Loucy (cell line): ENCODE results near the gene KLHL25.

ENCODE experiments used
- H2AFZ ChIP-seq: fragments of 200-600 bp; sonication (generic); 2 replicates; pipeline ENCODE4 v1.6.0; 2016; ENCODE audit warnings: antibody characterized with exemption, mild to moderate bottlenecking, low read length, moderate library complexity
- H3F3A ChIP-seq: fragments of 200-600 bp; 2 replicates; pipeline ENCODE4 v1.6.0; 2016; ENCODE audit warnings: antibody characterized with exemption, low read depth, mild to moderate bottlenecking
- H3K27me3 ChIP-seq: fragments of 200-600 bp; sonication (generic); 2 replicates; pipeline ENCODE4 v1.6.1; 2014; ENCODE audit warnings: low read length, mild to moderate bottlenecking; ENCODE audit not compliant: insufficient read depth, poor library complexity, severe bottlenecking
- H3K36me3 ChIP-seq: fragments of 200-600 bp; sonication (generic); 2 replicates; pipeline ENCODE4 v1.6.1; 2016; ENCODE audit warnings: low read length; ENCODE audit not compliant: insufficient read depth
- H3K4me1 ChIP-seq: fragments of 200-600 bp; sonication (generic); 2 replicates; pipeline ENCODE4 v1.5.1; 2014; ENCODE audit warnings: low read length, mild to moderate bottlenecking; ENCODE audit not compliant: insufficient read depth, poor library complexity, severe bottlenecking
- H3K4me2 ChIP-seq: fragments of 200-600 bp; sonication (generic); 2 replicates; pipeline ENCODE4 v1.6.0; 2014; ENCODE audit warnings: antibody characterized with exemption, low read length, low read depth, mild to moderate bottlenecking; ENCODE audit not compliant: poor library complexity, severe bottlenecking
- H3K4me3 ChIP-seq: fragments of 200-600 bp; sonication (generic); 2 replicates; pipeline ENCODE4 v1.5.1; 2014; ENCODE audit warnings: low read length, mild to moderate bottlenecking, mixed read lengths; ENCODE audit not compliant: poor library complexity, severe bottlenecking
- H3K79me2 ChIP-seq: fragments of 200-600 bp; sonication (generic); 2 replicates; pipeline ENCODE4 v1.6.1; 2014; ENCODE audit warnings: low read length; ENCODE audit not compliant: insufficient read depth
- H3K9ac ChIP-seq: fragments of 200-600 bp; sonication (generic); 2 replicates; pipeline ENCODE4 v1.6.0; 2014; ENCODE audit warnings: mild to moderate bottlenecking, low read depth, low read length, moderate library complexity; ENCODE audit not compliant: poor library complexity, severe bottlenecking
- H3K9me2 ChIP-seq: fragments of 200-600 bp; sonication (generic); replicated peaks from 2 replicates; pipeline ENCODE4 v1.6.1; 2016; ENCODE audit warnings: low read depth, low read length, mixed read lengths
- H3K9me3 ChIP-seq: fragments of 200-600 bp; sonication (generic); 2 replicates; pipeline ENCODE4 v1.6.1; 2014; ENCODE audit warnings: mild to moderate bottlenecking, antibody characterized with exemption, low read length, low read depth; ENCODE audit not compliant: insufficient read depth
- H4K20me1 ChIP-seq: fragments of 200-600 bp; sonication (generic); 2 replicates; pipeline ENCODE4 v1.6.0; 2014; ENCODE audit warnings: antibody characterized with exemption, low read length, mild to moderate bottlenecking; ENCODE audit not compliant: insufficient read depth, poor library complexity, severe bottlenecking
- EZH2phosphoT487 ChIP-seq: fragments of 200-600 bp; IDR thresholded peaks from 2 replicates; pipeline ENCODE4 v1.6.1; 2018; ENCODE audit warnings: antibody characterized with exemption, mild to moderate bottlenecking, moderate library complexity, borderline replicate concordance
- TF ChIP-seq, protein P1 (sequence below): fragments of 200-600 bp; sonication (generic); conservative IDR thresholded peaks from 2 replicates; pipeline ENCODE4 v1.5.1; 2014; ENCODE audit warnings: mild to moderate bottlenecking, antibody characterized with exemption, low read length

KLHL25 gene

GRCh38 chr15:85792912-85793590 lies 1.7 kb downstream of the KLHL25 start:
- H4K20me1 ChIP-seq, result no peaks in the 10 kb centered on the region
- no peaks in the 10 kb centered on the region for H3K27me3 ChIP-seq
- no peaks in the 10 kb centered on the region for H3K36me3 ChIP-seq
- no peak overlapping the region for H2AFZ ChIP-seq
- TF ChIP-seq, protein P1, sequence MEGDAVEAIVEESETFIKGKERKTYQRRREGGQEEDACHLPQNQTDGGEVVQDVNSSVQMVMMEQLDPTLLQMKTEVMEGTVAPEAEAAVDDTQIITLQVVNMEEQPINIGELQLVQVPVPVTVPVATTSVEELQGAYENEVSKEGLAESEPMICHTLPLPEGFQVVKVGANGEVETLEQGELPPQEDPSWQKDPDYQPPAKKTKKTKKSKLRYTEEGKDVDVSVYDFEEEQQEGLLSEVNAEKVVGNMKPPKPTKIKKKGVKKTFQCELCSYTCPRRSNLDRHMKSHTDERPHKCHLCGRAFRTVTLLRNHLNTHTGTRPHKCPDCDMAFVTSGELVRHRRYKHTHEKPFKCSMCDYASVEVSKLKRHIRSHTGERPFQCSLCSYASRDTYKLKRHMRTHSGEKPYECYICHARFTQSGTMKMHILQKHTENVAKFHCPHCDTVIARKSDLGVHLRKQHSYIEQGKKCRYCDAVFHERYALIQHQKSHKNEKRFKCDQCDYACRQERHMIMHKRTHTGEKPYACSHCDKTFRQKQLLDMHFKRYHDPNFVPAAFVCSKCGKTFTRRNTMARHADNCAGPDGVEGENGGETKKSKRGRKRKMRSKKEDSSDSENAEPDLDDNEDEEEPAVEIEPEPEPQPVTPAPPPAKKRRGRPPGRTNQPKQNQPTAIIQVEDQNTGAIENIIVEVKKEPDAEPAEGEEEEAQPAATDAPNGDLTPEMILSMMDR, result no peak
- TF ChIP-seq EZH2phosphoT487, result no peak
- H3K79me2 ChIP-seq, result peaks cover 18% of the 10 kb centered on the region
- peak overlapping the region; percentile 91 for H3K4me2 ChIP-seq
- H3K9me2 ChIP-seq, result no peaks in the 10 kb centered on the region
- H3K9ac ChIP-seq, result peak overlapping the region; percentile 68
- H3K4me1 ChIP-seq, result peaks cover 28% of the 10 kb centered on the region
- no peaks in the 10 kb centered on the region for H3F3A ChIP-seq
- H3K4me3 ChIP-seq, result peak overlapping the region; percentile 77
- H3K9me3 ChIP-seq, result no peaks in the 10 kb centered on the region

DNA sequence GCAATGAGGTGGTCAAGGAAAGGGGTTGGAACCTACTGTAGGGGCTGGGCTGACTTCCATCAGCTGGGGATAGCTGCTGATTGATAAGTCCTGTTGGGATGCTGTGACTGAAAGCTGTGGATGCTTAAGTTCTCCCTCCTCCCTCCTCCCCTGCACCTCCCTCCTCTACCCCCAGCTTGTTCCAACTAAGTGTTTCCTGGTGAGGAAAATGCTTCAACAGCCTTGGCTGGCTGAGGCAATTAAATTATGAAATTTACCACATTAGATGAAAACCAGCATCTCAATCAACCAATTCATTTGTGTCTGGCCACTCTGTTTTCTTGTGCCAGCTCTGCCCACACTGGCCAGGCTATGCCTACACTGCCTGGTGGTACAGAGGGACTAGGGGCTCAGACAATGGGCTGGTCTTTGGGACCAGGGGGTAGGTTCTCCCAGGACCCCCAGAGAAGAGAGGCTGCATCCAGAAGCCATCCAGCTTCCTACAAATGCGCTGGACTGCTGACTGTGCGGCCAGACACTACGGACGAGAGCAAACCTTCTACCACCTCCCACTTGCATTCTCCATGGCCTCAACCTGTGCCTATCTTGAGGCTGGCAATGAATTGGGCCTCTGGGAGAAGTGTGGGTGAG lies 2.5 kb downstream of the KLHL25 start:
- Histone ChIP-seq H3K27me3 (no peaks in the 10 kb centered on the region), H3K4me2 (peak overlapping the region; percentile 91), H2AFZ (no peak overlapping the region), H3F3A (no peaks in the 10 kb centered on the region), H3K36me3 (no peaks in the 10 kb centered on the region), H3K9me3 (no peaks in the 10 kb centered on the region), H4K20me1 (no peaks in the 10 kb centered on the region), H3K9me2 (no peaks in the 10 kb centered on the region), H3K4me1 (peaks cover 28% of the 10 kb centered on the region), H3K9ac (no peak overlapping the region), H3K4me3 (no peak overlapping the region), H3K79me2 (peaks cover 23% of the 10 kb centered on the region)
- no peak for TF ChIP-seq EZH2phosphoT487
- TF ChIP-seq, protein P1, result no peak

- no peak overlapping the region for H3K4me2 ChIP-seq
- H3K9me2 ChIP-seq, result no peaks in the 10 kb centered on the region
- TF ChIP-seq EZH2phosphoT487, result no peak
- TF ChIP-seq, protein P1, result no peak
- H3K9ac ChIP-seq, result no peak overlapping the region
- H3F3A ChIP-seq, result no peaks in the 10 kb centered on the region
- no peaks in the 10 kb centered on the region for H3K27me3 ChIP-seq
- H3K9me3 ChIP-seq, result no peaks in the 10 kb centered on the region
- peaks cover 35% of the 10 kb centered on the region for H3K79me2 ChIP-seq
- peaks cover 41% of the 10 kb centered on the region for H3K4me1 ChIP-seq
- H3K36me3 ChIP-seq, result no peaks in the 10 kb centered on the region
- H3K4me3 ChIP-seq, result no peak overlapping the region
- no peak overlapping the region for H2AFZ ChIP-seq
- no peaks in the 10 kb centered on the region for H4K20me1 ChIP-seq
These were observed 5.2 kb downstream of the KLHL25 start for GRCh38 chr15:85789496-85789875.
